HEK293T (cell line): ENCODE results near the gene PSPN.
A peak's percentile ranks its signal among the peaks of the same experiment; 100 is the strongest.

Experiments
- CTCF ChIA-PET: fragments of 350-600 bp; formaldehyde crosslinking; extraction: SDS; loops from one replicate; lab custom pipeline; 2021; ENCODE audit warnings: antibody characterized with exemption, inconsistent platforms; lab: Yijun Ruan, JAX
- POLR2A ChIA-PET: fragments of 350-600 bp; formaldehyde crosslinking; extraction: SDS; loops from one replicate; lab custom pipeline; 2020; ENCODE audit warnings: antibody characterized with exemption, inconsistent platforms; lab: Yijun Ruan, JAX
- DNase-seq: peaks from one replicate; pipeline ENCODE4 v3.0.0; 2012; ENCODE audit warnings: mixed read lengths; ENCODE audit errors: extremely low spot score
- ARNT ChIP-seq: fragments of 450-650 bp; IDR thresholded peaks from 2 replicates; pipeline ENCODE4 v1.6.1; 2017; ENCODE audit warnings: mild to moderate bottlenecking
- BHLHE40 ChIP-seq: fragments of 450-650 bp; IDR thresholded peaks from 2 replicates; pipeline ENCODE4 v1.6.1; 2016; ENCODE audit warnings: mild to moderate bottlenecking, moderate library complexity, borderline replicate concordance
- CTBP1 ChIP-seq: fragments of 450-650 bp; IDR thresholded peaks from 2 replicates; pipeline ENCODE4 v1.6.1; 2016; ENCODE audit warnings: borderline replicate concordance
- ELF4 ChIP-seq: fragments of 450-650 bp; IDR thresholded peaks from 2 replicates; pipeline ENCODE4 v1.6.1; 2017; ENCODE audit warnings: antibody characterized with exemption
- FOXA1 ChIP-seq: fragments of 450-650 bp; IDR thresholded peaks from 2 replicates; pipeline ENCODE4 v1.6.1; 2016; ENCODE audit warnings: mild to moderate bottlenecking
- FOXK2 ChIP-seq: fragments of 450-650 bp; IDR thresholded peaks from 2 replicates; pipeline ENCODE4 v1.6.1; 2016; ENCODE audit warnings: mild to moderate bottlenecking
- FOXM1 ChIP-seq: fragments of 450-650 bp; IDR thresholded peaks from 2 replicates; pipeline ENCODE4 v1.6.1; 2017; ENCODE audit warnings: mild to moderate bottlenecking, borderline replicate concordance
- HDGF ChIP-seq: fragments of 450-650 bp; IDR thresholded peaks from 2 replicates; pipeline ENCODE4 v1.6.1; 2017; ENCODE audit warnings: antibody characterized with exemption, borderline replicate concordance
- L3MBTL2 ChIP-seq: fragments of 450-650 bp; conservative IDR thresholded peaks from 2 replicates; pipeline ENCODE4 v1.6.1; 2016; ENCODE audit warnings: mild to moderate bottlenecking
- LEF1 ChIP-seq: fragments of 450-650 bp; IDR thresholded peaks from 2 replicates; pipeline ENCODE4 v1.6.1; 2017; ENCODE audit warnings: mild to moderate bottlenecking, borderline replicate concordance
- NFRKB ChIP-seq: fragments of 450-650 bp; IDR thresholded peaks from 2 replicates; pipeline ENCODE4 v1.6.1; 2016; ENCODE audit warnings: mild to moderate bottlenecking, moderate library complexity
- PKNOX1 ChIP-seq: fragments of 450-650 bp; IDR thresholded peaks from 2 replicates; pipeline ENCODE4 v1.6.1; 2016
- SP1 ChIP-seq: fragments of 450-650 bp; IDR thresholded peaks from 2 replicates; pipeline ENCODE4 v1.6.1; 2017
- SUZ12 ChIP-seq: fragments of 450-650 bp; IDR thresholded peaks from 2 replicates; pipeline ENCODE4 v1.6.1; 2016; ENCODE audit warnings: mild to moderate bottlenecking
- TARDBP ChIP-seq: fragments of 450-650 bp; IDR thresholded peaks from 2 replicates; pipeline ENCODE4 v1.6.1; 2016
- ZNF384 ChIP-seq: fragments of 450-650 bp; IDR thresholded peaks from 2 replicates; pipeline ENCODE4 v1.6.1; 2016

PSPN gene

GRCh38 chr19:6343462-6343861 is 32.3 kb downstream of the PSPN start:
- POLR2A ChIA-PET = no interaction called here
- CTCF ChIA-PET = no interaction called here
- TF ChIP-seq HDGF = no peak
- TF ChIP-seq L3MBTL2 = 0 out of 2 replicates have a peak, but pooled peaks have one; percentile 23
- DNase-seq = no peak

DNA sequence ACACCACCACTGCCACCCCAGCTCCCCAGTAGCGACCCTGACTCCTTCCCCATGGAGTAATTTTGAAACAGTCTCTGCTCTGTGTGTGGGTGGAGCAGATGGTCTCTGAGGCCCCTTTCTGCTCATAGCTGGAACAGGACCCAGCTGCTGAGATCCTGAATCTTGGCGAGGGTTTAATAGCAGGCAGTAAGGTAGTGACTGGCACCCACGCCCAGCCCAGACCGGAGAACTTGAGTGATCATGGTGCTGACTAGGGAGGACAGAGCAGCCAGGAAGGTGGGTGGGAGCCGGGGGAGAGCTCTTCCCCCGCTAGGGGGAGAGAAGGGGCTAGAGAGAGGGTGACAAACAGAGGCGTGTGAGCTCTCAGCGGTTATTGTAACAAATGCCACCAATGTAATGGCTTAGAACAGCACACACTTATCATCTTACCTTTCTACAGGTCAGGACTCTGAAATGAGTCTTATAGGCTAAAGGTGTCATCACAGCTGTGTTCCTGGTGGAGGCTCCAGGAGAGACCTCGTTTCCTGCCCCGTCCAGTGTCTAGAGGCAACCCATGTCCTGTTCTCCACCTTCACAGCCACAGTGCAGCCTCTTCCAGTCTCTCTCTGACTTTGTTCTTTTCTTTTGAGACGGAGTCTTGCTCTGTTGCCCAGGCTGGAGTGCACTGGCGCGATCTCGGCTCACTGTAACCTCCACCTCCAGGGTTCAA is 35.1 kb downstream of the PSPN start:
- ChIA-PET POLR2A (interaction anchor here (1.0 kb wide), 1 partner anchor 32 kb away, joined by 3 read pairs; the partner anchor contains the start of gene ALKBH7), CTCF (interaction anchor here (0.6 to 1.3 kb wide), 2 partner anchors 11 to 182 kb away, joined by 3 to 7 read pairs; no protein-coding TSS in a partner anchor)
- no peak for TF ChIP-seq FOXA1
- TF ChIP-seq BHLHE40 = no peak
- TF ChIP-seq SUZ12 = no peak
- no peak for TF ChIP-seq TARDBP
- TF ChIP-seq SP1 = no peak
- TF ChIP-seq FOXK2 = no peak
- no peak for TF ChIP-seq ARNT
- TF ChIP-seq CTBP1 = no peak
- no peak for TF ChIP-seq L3MBTL2
- no peak for TF ChIP-seq ELF4
- no peak for TF ChIP-seq NFRKB
- TF ChIP-seq FOXM1 = no peak
- TF ChIP-seq ZNF384 = no peak
- TF ChIP-seq LEF1 = no peak
- TF ChIP-seq PKNOX1 = no peak
- TF ChIP-seq HDGF = no peak
- DNase-seq = no peak

DNA sequence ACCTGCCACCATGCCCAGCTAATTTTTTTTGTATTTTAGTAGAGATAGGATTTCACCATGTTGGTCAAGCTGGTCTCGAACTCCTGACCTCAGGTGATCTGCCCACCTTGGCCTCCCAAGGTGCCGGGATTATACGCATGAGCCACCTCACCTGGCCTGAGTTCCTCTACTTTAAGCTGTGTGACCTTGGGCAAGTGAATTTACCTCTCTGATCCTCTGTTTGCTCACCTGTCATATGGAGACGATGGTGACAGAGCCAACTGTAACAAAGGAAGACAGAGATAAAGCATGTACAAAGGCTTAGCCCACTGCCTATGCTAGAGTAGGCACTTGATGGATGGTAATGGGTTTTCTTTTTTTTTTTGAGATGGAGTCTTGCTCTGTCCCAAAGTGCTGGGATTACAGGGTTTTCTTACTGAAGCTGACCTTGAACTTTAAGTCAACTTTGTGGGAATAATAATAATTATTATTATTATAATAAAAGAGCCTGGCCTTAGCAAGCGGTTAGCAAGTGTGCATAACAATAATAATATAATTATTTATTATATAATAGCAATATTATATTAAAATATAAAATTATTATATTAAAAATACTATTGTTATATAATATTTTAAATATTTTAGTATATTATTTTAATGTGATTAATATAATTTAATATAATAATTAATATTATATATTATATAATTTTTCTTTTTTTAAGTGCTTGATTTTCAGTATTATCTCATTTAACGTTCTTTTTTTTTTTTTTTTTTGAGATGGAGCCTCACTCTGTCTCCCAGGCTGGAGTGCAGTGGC is 41.0 kb downstream of the PSPN start:
- no peak for DNase-seq
- no peak for TF ChIP-seq BHLHE40
- TF ChIP-seq ARNT = no peak
- TF ChIP-seq CTBP1 = no peak
- TF ChIP-seq FOXA1 = no peak
- no peak for TF ChIP-seq ELF4
- no peak for TF ChIP-seq PKNOX1
- no peak for TF ChIP-seq SUZ12
- no peak for TF ChIP-seq FOXK2
- no peak for TF ChIP-seq NFRKB
- TF ChIP-seq LEF1 = no peak
- no peak for TF ChIP-seq L3MBTL2
- no peak for TF ChIP-seq TARDBP
- TF ChIP-seq FOXM1 = no peak
- TF ChIP-seq SP1 = no peak
- CTCF ChIA-PET = no interaction called here
- POLR2A ChIA-PET = no interaction called here

DNA sequence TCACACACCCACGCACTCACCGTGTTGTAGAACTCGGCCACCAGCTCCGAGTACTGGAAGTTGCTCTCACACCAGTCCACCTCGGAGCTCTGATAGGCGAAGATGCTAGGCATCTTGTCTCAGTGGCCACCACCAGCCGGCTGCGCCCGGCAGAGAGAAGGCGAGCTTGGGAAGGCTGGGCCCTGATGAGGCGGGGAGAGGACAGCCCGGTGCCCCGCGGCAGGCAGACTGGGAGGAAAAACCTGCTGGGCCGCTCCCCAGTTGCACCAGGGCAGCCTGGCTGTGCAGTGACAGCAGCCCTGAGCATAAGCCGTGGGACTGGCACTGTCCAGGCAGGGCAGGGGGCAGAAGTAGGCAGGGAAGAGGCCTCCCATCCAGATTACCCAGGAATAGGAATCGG is 42.3 kb downstream of the PSPN start, which contains the start of gene ACER1:
Gene ACER1, minus strand, starts transcription at position 174 of the 400 bp plus-strand sequence. Its CDS starts 61 bp downstream, at position 113.
- no peak for DNase-seq
- POLR2A ChIA-PET = no interaction called here
- TF ChIP-seq BHLHE40 (no peak), SUZ12 (no peak), SP1 (no peak), FOXK2 (no peak), TARDBP (no peak), ELF4 (no peak), FOXA1 (no peak), NFRKB (no peak), FOXM1 (no peak), L3MBTL2 (no peak), CTBP1 (no peak), PKNOX1 (no peak), LEF1 (no peak), HDGF (no peak), ARNT (no peak), ZNF384 (no peak)
- CTCF ChIA-PET = no interaction called here

DNA sequence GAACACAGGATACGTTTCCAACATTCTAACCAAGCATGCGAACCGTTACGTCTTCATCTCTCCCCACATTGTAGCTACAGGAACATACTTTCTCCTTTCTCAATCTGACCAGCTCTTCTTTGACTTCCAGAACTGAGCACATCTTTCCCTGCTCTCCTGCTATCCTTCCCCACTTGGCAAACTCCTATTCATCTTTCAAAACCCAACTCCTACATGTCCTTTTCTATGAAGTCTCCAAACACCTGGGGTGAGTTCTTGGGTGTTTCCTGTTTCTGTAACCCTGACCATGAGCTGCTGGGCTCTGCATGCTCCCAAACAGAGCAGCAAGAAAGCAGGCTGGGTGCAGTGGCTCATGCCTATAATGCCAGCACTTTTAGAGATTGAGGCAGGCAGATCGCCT is 48.9 kb downstream of the PSPN start:
- TF ChIP-seq FOXM1 (no peak), L3MBTL2 (no peak), ARNT (no peak), TARDBP (no peak), ZNF384 (no peak), SP1 (no peak), ELF4 (no peak), NFRKB (no peak), FOXA1 (no peak), FOXK2 (no peak), HDGF (no peak), LEF1 (no peak), SUZ12 (no peak), BHLHE40 (no peak), CTBP1 (no peak), PKNOX1 (no peak)
- ChIA-PET POLR2A (no interaction called here), CTCF (no interaction called here)
- no peak for DNase-seq
